GM19395 (cell line): ENCODE data around the gene PCNA.

Experiments used
- ATAC-seq: cut with Tn5 transposase; IDR thresholded peaks from one replicate; pipeline ENCODE4 v1.9.1; 2021; ENCODE audit warnings: mild to moderate bottlenecking, moderate library complexity; ENCODE audit not compliant: unreplicated experiment

The PCNA gene

DNA sequence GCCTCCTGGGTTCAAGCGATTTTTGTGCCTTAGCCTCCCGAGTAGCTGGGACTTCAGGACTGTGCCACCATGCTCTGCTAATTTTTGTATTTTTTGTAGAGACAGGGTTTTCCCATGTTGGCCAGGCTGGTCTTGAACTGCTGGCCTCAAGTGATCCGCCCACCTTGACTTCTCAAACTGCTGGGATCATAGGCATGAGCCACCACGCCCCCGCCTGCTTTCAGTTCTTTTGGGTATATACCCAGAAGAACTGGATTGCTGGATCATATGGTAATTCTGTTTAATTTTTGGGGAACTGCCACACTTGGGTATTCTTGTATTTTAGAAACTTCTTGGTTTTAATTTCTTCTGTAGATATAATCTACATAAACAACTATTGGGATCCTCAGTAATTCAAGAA lies 24.1 kb upstream of the PCNA start:
- no peak for ATAC-seq

DNA sequence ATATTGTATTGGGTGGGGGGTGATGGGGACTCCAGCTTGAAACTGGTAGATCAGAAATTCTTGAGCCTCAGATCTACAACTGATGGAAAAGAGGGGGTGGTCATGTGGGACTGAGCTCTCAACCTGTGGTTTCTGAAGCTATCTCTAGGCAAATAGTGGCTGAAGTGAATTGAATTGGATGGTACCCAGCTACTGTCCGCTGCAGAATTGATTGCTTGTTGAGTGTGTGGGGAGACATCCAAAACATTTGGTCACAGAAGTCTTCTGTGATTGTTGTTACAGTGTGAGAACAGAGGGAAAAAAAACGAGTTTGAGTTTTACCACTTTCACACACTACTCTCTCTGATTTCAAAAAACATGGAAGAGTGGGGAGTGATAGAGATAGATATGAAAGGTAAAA lies 21.9 kb upstream of the PCNA start:
- no peak for ATAC-seq

DNA sequence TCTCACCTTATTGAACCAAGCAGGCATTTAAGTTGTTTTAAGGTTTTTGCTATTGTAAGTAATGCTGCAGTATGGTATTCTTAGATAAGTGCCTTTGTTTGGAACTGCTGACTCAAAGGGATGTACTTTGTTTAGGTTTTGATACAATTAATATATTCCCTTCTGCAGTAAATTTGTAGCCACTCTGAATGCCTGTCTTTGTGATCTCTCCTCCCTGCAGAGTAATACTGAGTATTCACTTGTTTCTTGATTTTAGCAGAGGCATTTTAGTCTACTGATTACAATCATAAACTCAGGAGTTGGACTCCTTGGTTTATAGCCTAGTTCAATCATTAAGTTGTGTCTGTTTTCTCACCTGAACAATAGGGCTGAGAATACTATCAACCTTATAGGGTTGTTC lies 20.4 kb upstream of the PCNA start:
- ATAC-seq: no peak

DNA sequence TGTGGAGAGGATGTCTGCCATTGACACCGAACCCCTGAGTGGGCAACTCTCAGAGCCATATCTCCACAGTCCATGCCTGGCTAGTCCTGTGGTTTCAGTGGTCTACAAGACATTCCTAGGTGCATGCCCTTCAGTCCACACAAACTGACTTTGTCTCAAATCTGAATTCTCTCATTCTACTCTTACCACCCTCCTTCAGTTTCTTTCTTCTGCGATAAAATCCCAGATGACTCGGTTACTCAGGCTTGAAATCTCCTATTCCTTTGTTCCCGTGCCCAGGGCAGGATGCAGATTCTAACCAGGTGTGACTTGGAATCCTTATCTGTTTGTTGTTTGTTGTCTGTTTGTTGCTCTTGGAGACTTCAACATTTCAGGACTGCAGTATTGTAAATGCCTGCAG lies 16.3 kb upstream of the PCNA start:
- no peak for ATAC-seq

DNA sequence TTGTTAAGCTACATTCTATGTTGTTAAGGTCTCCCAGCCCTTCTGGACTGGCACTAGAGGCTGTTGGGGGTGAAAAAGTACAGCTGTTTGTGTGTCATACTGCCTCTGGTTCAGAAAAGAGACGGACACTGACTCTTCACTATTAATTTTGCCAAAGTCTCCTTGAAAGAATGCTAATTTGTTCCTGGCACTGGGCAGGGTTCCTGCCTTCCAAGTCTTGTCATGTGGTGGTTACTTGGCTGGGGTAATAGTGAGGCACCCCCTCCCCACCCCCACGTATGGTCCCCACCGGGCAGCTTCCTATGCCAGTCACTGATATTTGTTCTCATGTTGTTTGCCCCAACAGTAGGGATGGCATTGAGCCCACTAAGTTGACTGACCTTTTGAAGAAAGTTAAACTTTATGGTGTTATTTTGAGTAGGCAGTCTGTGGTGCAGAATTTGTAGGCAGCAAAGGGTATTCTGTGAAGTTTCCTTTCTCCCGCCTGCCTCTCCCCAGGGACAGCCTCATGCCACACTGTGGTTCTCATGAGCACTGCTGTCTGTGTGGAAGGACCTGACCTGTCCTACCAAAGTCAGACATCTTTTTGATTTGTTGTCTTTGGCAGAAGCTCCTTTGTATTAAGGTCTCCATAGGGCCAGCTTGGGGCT lies 15.7 kb upstream of the PCNA start:
- ATAC-seq: peak; percentile 51

DNA sequence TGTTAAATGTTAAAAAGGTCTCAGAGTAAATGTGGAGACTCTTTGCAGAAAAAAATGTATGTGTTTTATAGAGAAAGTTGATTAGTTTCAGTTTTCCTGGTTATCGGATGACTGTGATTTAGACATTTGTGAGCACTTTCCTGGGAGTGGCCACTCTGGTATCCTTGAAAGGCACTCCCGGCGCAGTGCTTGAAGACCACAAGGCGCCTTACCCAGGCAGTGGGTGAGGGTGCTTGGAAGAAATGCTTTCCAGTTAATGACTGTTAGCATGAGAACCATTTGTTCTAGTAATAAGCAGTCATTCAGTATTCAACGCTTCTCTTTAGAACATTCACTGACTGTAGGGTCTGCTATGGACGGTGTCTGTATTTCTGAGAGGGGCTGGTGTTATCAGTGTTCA lies 14.2 kb upstream of the PCNA start:
- ATAC-seq: no peak

DNA sequence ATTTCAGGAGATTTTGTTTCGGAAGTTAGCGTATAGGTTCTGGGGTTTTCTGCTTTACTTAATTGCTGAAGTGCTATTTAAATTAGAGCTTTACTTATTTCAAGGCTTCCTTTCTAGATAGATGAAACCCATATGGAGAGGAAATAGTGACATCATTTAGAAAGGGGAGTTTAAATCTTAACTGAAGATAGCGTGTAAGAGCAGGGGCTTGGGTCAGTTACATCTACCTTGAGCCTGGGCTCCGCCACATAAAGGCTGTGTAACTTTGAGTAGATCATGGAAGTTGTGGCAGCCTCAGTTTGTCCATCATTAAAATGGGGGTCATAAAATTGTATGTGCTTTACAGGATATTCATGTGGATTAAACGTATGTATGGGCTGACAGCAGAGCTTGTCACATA lies 11.7 kb upstream of the PCNA start:
- no peak for ATAC-seq

DNA sequence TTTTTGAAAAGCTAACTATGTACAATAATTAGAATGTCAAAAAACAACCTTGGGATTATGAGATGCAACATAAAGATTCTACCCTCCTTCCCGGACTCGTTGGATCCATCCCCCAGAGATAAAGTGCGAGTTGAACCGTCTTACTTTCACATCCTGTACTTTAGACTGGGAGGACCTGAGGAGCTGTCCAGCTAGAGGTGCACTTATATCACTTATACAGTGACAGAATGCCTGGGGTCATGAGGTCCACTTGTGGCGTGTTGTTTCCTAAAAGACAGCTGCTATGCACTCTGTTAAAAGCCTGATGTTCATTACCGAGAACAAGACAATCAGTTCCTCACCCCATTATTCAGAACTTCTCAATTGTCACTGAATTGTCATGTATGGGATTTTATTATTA lies 9.1 kb upstream of the PCNA start:
- no peak for ATAC-seq

DNA sequence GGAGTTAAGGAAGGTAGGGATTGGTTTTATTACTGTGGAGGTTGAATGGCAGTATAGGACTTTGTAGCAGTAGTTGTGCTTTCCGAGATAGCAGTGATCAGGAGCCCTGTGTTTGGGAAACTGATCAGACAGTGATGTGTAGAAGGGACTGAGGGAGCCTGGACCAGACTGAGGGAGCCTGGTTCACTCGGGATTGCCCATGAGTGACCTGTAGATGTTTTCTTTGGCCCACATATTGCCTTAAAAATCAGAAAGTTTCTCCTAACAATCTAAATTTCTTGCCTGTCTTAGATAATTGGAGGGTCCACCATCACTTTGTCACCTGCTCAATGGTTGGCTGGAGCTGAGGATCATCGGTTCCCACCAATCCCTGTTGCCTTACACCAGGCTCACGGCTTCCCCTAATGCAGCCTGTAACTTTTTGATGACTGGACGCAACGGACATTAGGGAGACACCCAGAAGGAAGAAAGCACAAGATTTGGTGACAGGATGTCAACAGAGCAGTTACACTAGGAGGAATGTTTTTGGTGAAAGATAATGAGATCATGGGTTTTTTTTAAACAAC lies 8.2 kb upstream of the PCNA start:
- ATAC-seq: no peak

DNA sequence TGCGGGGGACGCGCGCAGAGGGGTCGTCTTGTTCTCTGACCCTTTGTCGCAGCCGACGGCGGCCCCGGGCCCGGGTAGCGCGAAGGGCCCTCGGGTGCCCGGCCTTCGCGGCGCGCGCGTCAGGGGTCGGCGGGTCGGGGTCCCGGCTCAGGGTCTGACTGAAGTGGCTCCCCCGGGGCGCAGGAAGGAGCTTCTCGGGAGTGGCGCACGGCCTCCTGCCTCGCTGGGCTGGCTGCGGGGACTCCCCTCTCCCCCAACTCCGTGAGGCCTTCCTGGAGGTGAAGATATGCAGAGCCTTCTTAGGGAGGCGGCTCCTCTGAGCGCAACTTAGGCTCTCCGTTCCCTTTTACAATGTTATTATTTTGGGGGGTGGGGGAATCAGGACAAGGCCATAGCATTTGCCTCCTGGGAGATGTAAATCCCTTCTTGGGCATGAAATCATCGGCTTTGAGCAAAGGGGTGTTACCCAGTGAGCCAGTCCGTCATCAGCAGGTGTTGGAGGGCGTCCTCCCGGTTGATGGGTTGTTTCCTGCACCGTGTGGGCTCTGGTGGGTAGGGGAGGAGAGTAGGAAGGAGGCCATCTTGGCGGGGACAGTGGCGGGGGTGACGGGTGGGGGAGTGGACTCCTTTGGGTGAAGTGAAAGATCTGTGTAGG lies 7.6 kb upstream of the PCNA start:
- ATAC-seq: peak; percentile 37

DNA sequence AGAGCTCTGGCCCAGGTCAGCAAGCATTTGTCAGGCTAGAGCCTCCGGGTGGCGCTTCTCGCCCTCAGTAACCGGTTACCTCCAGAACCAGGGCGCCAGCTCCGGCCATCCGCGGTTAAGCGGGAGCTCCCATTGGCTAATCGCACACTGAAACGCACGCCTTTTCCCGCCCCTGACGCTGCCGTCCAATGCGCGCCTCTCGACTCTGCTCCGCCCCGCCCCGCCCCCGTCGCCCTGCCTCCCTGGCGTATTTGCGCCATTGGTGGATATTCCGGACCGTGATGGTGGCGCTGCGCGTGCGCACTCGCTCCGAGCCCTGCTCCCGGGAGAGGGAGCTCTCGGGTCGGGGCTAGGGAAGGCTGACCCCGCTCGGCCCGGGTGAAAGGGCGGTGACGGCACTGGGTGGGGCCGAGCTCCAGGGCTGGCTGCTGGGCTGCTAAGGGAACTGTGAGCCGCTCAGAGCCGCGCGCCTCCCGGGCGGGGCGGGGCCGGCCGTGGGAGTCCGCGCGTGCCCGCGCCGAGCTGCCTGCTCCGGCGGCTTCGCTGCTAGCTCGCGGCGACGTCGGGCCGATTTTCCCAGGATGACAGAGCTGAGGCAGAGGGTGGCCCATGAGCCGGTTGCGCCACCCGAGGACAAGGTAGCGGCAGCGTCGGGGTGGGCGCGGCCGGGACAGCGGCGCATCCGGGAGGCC lies 6.9 kb upstream of the PCNA start, which contains the start of gene CDS2:
CDS2 (plus strand) TSS at position 497 of the 692 bp plus-strand sequence; CDS start at position 582, 85 bp downstream.
- peak; percentile 91 for ATAC-seq

DNA sequence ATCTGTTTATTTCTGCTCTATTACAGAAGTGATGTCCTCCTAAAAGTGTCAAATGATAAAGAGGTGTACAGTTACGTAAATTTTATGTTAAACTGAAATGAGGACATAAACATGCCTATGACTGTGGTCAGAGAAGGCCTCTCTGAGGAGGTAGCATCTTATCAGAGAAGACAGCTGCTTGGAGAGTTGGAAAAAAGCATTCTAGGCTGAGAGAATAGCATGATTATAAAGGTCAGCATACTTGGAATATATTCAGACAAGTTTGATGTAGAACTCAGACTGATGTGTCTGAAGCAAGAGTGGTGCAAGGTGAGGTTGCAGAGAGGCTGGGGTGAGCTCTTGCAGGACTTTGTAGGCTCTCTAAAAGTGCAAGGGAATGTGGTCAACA lies 3.1 kb upstream of the PCNA start:
- ATAC-seq: no peak

DNA sequence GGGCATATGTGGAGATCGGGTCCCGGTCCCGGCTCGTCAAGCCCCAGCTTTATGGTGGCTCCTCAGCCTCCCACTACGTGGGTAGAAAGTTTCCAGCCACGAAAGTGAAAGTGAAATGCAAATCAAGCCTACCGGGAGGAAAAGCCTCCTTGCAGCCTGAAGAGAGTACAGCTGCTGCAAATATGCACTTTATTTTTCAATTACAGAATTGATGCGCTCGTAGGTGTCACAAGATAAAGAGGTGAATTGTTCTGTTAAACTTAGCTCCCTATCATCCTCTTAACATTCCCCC lies 373 bp upstream of the PCNA start:
- ATAC-seq: no peak

DNA sequence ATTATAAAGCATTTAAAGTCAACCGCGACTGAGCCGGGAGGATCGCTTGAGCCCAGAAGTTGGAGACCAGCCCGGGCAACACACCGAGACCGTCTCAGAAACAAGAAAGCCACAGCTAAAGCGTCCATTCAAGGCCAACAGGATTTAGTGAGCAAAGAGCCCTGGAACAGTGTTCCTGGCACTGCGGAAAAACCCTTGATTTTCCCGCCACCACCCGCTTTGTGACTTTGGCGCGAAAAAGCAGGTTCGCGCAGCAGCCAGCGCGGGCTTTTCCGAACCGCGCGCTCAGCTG lies 669 bp downstream of the PCNA start:
- ATAC-seq: no peak

DNA sequence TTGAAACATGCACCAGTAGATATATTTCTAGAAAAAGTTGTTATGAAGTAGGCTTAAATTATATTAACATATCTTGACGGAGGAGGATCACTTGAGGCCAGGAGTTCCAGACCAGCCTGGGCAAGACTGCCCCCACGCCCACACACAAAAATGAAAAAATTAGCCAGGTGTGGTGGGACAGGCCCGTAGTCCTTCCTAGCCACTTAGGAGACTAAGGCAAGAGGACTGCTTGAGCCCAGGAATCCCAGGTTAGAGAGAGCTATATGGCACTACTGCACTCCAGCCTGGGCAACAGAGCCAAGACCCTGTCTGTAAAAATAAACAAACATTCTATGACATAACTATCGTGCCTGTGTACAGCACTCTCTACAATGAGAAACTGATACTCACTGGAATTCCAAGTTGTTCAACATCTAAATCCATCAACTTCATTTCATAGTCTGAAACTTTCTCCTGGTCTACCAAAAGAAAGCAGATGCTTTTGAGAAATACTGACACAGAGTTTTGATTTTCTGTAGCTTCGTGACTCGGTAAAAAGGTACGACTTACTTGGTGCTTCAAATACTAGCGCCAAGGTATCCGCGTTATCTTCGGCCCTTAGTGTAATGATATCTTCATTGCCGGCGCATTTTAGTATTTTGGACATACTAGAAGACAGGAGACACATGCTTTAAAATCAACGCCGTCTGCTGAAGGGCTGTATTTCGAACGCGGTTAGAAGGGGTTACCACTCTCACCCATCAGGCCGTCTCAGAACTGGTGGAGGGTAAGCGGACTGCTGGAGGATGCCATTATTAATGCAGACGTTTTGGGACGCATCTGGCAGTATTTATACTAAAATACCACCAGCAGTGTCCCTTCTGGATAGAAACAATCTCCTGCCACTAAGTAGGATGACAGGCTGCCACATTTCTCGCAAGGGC lies 1.3 kb downstream of the PCNA start:
- ATAC-seq: no peak

DNA sequence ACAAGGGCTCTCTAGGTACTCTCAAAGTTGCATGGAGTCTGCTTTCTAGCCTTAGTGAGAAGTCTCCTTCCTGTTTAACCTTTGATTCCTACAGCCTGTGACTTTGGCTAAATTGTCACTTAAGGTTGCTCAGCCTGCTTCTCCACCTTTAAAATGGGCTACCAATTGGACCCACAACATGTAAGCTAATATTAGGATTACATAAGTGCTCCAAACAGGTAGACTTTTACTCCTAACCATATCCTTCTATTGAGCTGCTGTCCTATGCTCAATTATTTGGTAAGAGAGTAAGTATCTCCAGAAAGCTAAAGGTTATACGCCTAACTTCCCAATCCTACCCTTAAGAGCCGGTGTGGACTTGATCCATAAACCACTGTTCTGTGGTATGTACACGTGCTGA lies 2.9 kb downstream of the PCNA start:
- no peak for ATAC-seq

DNA sequence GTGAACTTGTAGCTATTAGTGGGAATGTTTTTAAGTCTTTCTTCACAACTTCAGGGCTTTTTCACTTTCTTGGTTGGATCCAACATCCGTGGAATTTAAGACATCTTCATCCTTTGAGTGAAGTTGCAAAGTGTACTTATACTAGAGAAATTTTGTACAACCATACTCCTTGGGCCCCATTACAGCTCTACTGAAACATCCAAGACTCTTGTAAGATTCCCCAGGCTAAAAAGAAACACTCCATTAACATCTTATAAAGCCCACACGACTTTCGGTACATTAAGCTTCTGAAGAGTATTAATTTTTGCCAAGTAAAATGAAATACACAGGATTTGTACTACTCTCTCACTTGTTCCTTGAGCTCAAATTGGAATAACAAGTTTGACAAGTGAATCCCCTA lies 5.4 kb downstream of the PCNA start:
- ATAC-seq: no peak

DNA sequence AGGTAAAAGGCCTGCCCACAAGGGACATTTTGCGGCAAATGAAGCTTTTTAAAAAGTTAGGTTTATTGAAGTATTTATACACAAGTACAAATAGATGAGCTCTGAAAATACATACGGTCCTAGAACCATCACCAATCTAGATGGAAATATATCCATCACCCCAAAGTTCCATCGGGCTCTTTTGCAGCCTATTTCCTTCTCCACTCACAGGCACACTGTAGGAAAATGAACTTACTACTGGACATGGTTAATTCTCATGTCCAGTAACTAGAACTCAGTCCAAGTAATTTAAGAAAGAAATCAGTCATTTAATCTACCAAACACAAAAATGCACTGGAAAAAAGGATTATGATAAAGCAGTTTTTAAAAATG lies 6.2 kb downstream of the PCNA start:
- no peak for ATAC-seq

DNA sequence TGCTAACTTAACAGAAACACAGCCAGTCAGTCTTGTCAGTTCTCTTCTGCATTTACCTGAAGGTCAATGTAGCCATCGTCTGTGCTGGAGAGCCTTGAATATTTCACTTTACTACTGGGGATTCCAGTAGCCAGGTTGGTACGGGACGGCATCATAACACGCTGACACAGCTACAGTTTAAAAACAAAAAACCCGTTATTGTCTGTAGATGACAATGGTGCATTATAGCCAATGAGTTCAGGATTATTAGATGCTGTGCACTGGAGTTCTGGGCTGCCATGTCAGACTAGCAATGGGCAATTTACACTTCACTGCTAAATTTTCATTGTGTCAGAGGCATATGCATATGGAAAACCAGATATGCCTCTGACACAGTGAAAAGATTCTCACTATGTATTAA lies 10.5 kb downstream of the PCNA start:
- no peak for ATAC-seq

DNA sequence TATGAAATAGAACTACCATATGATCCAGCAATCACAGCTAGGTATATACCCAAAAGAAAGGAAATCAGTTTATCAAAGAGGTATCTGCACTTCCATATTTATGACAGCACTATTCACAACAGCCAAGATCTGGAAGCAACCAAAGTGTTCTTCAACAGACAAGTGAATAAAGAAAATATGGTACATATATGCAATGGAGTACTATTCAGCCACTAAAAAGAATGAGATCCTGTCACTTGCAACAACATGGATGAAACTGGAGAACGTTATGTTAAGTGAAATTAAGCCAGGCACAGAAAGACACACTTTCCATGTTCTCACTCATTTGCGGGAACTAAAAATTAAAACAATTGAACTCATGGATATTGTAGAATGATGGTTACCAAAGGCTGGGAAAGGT lies 15.3 kb downstream of the PCNA start:
- ATAC-seq: no peak

DNA sequence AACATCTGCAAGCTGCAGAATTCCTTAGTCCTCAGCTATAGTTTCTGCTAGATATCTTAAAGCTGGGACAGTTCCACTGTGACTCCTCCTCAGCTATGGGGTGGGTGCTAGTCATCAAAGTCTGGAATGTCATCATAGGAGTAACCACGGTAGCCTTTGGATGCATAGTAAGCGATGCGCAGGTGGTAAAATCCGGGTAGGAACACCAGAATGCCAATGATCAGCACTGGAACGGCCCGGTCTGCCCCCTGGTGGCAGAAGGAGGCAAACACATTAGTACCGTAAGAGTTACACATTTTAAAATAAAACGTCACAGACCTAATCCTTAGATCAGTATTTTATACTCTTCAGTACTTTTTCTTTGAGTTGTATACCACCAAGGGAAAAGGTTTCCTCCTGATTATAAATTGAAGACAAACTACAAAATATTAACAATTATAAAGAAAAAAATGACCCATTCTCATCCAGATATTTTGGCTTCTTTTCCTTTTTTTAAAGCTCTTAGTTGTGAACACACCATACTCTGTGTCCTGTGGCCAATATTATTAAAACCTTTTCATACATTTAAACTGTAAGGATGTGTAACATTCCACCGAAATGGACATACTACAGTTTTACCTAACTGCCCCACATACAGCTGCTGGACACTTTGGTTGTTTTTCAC lies 18.9 kb downstream of the PCNA start:
- no peak for ATAC-seq
